Brain microvascular endothelial cell (primary cell): ENCODE results near the gene CEP104.

Source experiments
- DNase-seq: peaks from one replicate; pipeline ENCODE4 v3.0.0-alpha.2; 2020
- H3K27ac ChIP-seq: fragments of 250-450 bp; sonication (Bioruptor Pico); 2 replicates; pipeline ENCODE4 v1.5.1; 2020; ENCODE audit warnings: mild to moderate bottlenecking, moderate library complexity
- H3K27me3 ChIP-seq: fragments of 250-450 bp; sonication (Bioruptor Pico); replicated peaks from 2 replicates; pipeline ENCODE4 v1.5.1; 2020; ENCODE audit warnings: mild to moderate bottlenecking
- H3K36me3 ChIP-seq: fragments of 250-450 bp; sonication (Bioruptor Pico); replicated peaks from 2 replicates; pipeline ENCODE4 v1.5.1; 2020; ENCODE audit warnings: mild to moderate bottlenecking
- H3K4me3 ChIP-seq: 2 replicates; pipeline ENCODE4 v1.5.1; 2011; ENCODE audit warnings: low read depth, mild to moderate bottlenecking, control low read depth, low read length, moderate library complexity
- in situ Hi-C: cut with HindIII; loops from 2 replicates; pipeline ENCODE4 v1.10.0; 2017; ENCODE audit warnings: low sequenced_read_pairs, low pct_ligation_motif_present
- TF ChIP-seq, protein P1 (sequence below): IDR thresholded peaks from 2 replicates; pipeline ENCODE4 v1.5.1; 2011; ENCODE audit warnings: low read depth, mild to moderate bottlenecking, moderate library complexity, low read length, control low read depth, inconsistent platforms; ENCODE audit errors: missing control alignments

CEP104 gene

DNA sequence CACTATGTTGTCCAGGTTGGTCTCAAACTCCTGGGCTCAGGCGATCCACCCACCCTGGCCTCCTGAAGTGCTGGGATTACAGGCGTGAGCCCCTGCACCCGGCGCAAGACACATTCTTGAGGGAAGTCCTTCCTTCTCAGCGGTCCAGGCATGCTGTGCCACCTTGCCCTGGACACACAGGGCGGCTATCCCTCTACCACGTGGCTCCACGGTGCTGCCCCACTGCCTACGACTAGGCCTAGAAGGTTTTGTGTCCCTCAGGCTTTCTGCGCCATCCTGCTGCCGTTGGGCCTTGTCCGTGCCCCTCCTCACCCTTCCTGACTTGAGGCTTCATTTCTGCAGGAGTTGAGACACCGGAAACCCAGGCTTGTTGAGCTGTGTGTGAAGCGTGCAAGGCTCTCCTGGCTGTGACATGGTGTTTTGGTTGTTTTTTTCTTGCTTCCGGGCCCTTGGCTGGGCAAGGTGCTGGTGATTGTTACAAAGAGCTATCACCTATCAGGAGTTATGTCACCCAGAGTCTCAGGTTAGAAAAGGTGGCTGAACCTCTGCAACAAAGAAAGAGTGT, 29.2 kb upstream of the CEP104 start:
- Histone ChIP-seq H3K27me3 (no peaks in the 10 kb centered on the region), H3K36me3 (peaks cover 49% of the 10 kb centered on the region), H3K4me3 (no peak overlapping the region), H3K27ac (no peak overlapping the region)
- DNase-seq, result no peak
- TF ChIP-seq, protein P1, sequence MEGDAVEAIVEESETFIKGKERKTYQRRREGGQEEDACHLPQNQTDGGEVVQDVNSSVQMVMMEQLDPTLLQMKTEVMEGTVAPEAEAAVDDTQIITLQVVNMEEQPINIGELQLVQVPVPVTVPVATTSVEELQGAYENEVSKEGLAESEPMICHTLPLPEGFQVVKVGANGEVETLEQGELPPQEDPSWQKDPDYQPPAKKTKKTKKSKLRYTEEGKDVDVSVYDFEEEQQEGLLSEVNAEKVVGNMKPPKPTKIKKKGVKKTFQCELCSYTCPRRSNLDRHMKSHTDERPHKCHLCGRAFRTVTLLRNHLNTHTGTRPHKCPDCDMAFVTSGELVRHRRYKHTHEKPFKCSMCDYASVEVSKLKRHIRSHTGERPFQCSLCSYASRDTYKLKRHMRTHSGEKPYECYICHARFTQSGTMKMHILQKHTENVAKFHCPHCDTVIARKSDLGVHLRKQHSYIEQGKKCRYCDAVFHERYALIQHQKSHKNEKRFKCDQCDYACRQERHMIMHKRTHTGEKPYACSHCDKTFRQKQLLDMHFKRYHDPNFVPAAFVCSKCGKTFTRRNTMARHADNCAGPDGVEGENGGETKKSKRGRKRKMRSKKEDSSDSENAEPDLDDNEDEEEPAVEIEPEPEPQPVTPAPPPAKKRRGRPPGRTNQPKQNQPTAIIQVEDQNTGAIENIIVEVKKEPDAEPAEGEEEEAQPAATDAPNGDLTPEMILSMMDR, result no peak
- in situ Hi-C loops, result no loop called here

DNA sequence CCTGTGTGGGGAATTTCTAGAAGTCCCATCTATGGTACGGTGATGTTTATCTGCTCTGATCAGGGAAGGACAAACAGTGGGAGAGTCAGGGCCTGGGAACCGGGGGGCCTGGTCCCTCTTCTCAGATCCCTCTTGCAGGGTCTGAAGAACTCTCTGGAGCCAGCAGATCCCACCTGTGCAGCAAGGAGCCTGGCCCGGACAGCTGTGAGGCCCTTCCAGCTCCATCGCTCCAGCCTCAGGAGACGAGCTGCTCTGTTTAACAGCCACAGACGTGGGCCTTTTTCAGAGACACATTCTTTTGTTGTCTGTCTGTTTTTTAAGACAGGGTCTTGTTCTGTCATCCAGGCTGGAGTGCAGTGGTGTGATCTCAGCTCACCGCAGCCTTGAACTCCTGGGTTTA, 28.6 kb upstream of the CEP104 start:
- Histone ChIP-seq H3K27ac (no peak overlapping the region), H3K4me3 (no peak overlapping the region), H3K36me3 (peaks cover 45% of the 10 kb centered on the region), H3K27me3 (no peaks in the 10 kb centered on the region)
- TF ChIP-seq, protein P1, result no peak
- in situ Hi-C loops, result no loop called here
- no peak for DNase-seq

DNA sequence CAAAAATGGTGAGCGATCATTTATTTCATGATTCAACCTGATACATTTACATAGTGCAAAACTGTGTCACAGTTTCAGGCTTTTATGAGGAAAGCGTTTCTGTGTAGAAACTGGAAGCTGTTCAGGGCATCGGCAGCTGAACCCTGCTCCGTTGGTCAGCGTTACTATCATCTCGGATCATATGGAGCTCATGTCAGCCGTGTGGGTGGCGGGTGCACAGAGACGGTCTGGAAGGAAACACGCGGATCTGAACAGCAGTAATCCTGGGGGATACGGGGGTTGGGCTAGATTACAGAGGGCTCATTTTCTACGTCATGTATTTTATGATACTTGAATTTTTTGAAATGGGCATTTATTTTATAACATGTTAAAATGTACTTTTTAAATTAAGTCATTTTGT, 28.0 kb upstream of the CEP104 start:
- Histone ChIP-seq H3K27me3 (no peaks in the 10 kb centered on the region), H3K36me3 (peaks cover 38% of the 10 kb centered on the region), H3K4me3 (no peak overlapping the region), H3K27ac (no peak overlapping the region)
- in situ Hi-C loops, result no loop called here
- TF ChIP-seq, protein P1, result no peak
- no peak for DNase-seq

DNA sequence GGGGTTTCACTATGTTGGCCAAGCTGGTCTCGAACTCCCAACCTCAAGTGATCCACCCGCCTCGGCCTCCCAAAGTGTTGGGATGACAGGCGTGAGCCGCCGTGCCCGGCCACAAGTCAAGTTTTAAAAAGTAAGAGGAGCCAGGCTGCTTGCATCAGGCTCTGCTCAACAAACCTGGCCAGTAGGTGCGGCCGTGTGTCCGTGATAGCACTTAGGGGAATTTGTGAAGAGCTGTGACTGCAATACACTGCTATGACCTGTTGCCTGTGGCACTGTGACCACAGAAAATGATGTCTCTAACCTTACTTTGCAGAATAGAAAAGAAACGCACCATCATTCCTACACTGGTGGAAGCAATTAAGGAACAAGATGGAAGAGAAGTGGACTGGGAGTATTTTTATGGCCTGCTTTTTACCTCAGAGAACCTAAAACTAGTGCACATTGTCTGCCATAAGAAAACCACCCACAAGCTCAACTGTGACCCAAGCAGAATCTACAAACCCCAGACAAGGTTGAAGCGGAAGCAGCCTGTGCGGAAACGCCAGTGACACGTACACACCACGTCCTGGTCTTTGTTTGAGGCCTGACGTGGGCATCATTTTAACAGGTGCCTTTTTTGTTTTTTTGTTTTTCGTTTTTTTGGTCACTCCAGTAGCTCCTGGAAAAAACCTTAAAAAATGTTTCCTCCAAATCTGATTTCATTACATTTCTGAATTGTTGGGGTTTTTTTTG, 26.3 kb upstream of the CEP104 start:
- H3K4me3 ChIP-seq, result no peak overlapping the region
- in situ Hi-C loops, result no loop called here
- no peak for DNase-seq
- H3K27ac ChIP-seq, result no peak overlapping the region
- TF ChIP-seq, protein P1, result no peak
- H3K27me3 ChIP-seq, result no peaks in the 10 kb centered on the region
- H3K36me3 ChIP-seq, result peaks cover 34% of the 10 kb centered on the region

DNA sequence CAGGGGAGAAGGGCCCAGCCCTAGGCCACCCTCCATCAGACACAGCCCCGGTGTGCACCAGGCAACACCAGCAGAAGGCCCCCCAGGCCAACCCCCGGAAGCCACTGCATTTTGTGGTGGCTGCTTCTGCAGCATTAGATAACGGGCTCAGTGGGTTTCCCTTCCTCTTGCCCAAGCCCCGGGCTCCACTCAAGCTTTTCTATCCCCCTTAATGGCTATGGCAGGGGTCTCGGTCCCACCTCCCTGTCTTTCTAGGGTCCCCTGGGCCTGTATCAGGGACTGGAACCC, 24.1 kb upstream of the CEP104 start:
- Histone ChIP-seq H3K27me3 (no peaks in the 10 kb centered on the region), H3K4me3 (no peak overlapping the region), H3K36me3 (peaks cover 20% of the 10 kb centered on the region), H3K27ac (no peak overlapping the region)
- TF ChIP-seq, protein P1, result no peak
- no peak for DNase-seq
- in situ Hi-C loops, result no loop called here
